Uterus (tissue), 2 donors: ENCODE results near the gene B4GAT1.

Source experiments
- CTCF ChIP-seq, 4 experiments: fragments of 200-600 bp in 2 of 4; fragments of 450-650 bp in 2 of 4; sonication (generic) in 2 of 4; IDR thresholded peaks; one replicate each; pipeline ENCODE4 v1.5.1; 2016 to 2019; ENCODE audit warnings: antibody characterized with exemption in 4 of 4, mild to moderate bottlenecking in 2 of 4, moderate library complexity in 1 of 4
- POLR2A ChIP-seq, 2 donors: fragments of 450-650 bp; IDR thresholded peaks; one replicate each; pipeline ENCODE4 v1.6.1; 2016; ENCODE audit warnings: antibody characterized with exemption in 2 of 2, mild to moderate bottlenecking in 1 of 2, moderate library complexity in 1 of 2

GRCh38 chr11:66391322-66391721 is 43.9 kb upstream of the B4GAT1 start:
- TF ChIP-seq POLR2A (IDR thresholded peaks at IDR 0.05) (no peak), CTCF (IDR thresholded peaks at IDR 0.05) (no peak)
